ENCODE results near the gene KRT15.

DNA sequence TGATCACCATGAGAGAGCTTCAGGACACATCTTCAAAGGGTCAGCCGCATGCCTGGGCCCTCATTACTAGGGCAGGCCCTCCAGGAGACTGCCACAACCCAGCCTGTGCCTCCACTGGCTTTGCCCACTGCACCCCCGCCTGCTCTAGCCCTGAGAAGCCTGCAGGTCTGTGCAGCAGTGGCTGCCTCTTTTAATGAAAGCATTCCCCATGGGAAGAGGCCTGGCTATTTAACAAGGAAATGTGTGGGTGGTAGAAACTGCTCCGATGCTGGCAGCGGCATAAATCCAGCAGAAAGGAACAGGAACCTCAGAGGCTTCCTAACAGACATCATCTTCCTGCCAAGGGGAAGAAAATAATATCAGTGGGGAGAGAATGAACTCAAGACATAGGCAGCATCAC lies 51.1 kb downstream of the KRT15 start:
- TF ChIP-seq, protein P1, sequence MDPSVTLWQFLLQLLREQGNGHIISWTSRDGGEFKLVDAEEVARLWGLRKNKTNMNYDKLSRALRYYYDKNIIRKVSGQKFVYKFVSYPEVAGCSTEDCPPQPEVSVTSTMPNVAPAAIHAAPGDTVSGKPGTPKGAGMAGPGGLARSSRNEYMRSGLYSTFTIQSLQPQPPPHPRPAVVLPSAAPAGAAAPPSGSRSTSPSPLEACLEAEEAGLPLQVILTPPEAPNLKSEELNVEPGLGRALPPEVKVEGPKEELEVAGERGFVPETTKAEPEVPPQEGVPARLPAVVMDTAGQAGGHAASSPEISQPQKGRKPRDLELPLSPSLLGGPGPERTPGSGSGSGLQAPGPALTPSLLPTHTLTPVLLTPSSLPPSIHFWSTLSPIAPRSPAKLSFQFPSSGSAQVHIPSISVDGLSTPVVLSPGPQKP (IDR thresholded peaks at IDR 0.05; ENCODE audit: borderline replicate concordance, low read depth, low read length), result no peak
- TF ChIP-seq, protein P2, sequence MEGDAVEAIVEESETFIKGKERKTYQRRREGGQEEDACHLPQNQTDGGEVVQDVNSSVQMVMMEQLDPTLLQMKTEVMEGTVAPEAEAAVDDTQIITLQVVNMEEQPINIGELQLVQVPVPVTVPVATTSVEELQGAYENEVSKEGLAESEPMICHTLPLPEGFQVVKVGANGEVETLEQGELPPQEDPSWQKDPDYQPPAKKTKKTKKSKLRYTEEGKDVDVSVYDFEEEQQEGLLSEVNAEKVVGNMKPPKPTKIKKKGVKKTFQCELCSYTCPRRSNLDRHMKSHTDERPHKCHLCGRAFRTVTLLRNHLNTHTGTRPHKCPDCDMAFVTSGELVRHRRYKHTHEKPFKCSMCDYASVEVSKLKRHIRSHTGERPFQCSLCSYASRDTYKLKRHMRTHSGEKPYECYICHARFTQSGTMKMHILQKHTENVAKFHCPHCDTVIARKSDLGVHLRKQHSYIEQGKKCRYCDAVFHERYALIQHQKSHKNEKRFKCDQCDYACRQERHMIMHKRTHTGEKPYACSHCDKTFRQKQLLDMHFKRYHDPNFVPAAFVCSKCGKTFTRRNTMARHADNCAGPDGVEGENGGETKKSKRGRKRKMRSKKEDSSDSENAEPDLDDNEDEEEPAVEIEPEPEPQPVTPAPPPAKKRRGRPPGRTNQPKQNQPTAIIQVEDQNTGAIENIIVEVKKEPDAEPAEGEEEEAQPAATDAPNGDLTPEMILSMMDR (conservative IDR thresholded peaks at IDR 0.05; ENCODE audit: low read depth, low read length), result no peak
- TF ChIP-seq MAZ (IDR thresholded peaks at IDR 0.05; ENCODE audit: borderline replicate concordance, low read depth, low read length) (no peak), POLR2A (IDR thresholded peaks at IDR 0.05; ENCODE audit: low read depth, low read length) (no peak), RAD21 (IDR thresholded peaks at IDR 0.05; ENCODE audit: low read length) (no peak), CHD1 (IDR thresholded peaks at IDR 0.05; ENCODE audit: low read depth, low read length) (no peak), MAFK (IDR thresholded peaks at IDR 0.05; ENCODE audit: low read depth, low read length) (no peak), CEBPB (IDR thresholded peaks at IDR 0.05; ENCODE audit: low read depth, low read length) (no peak), BHLHE40 (IDR thresholded peaks at IDR 0.05; ENCODE audit: low read depth, low read length) (no peak), RCOR1 (IDR thresholded peaks at IDR 0.05; ENCODE audit: insufficient replicate concordance, low read length) (no peak), RFX5 (IDR thresholded peaks at IDR 0.05; ENCODE audit: low read depth, low read length) (no peak), FOS (IDR thresholded peaks at IDR 0.05; ENCODE audit: low read depth, low read length) (no peak), SMC3 (IDR thresholded peaks at IDR 0.05; ENCODE audit: low read depth, low read length) (no peak)
- TF ChIP-seq, protein P3, sequence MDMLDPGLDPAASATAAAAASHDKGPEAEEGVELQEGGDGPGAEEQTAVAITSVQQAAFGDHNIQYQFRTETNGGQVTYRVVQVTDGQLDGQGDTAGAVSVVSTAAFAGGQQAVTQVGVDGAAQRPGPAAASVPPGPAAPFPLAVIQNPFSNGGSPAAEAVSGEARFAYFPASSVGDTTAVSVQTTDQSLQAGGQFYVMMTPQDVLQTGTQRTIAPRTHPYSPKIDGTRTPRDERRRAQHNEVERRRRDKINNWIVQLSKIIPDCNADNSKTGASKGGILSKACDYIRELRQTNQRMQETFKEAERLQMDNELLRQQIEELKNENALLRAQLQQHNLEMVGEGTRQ (IDR thresholded peaks at IDR 0.05; ENCODE audit: low read depth, low read length), result no peak
